MV-4-11 (cell line): ENCODE measurements around the gene RHOA.
"Not testable (repeated sequence)": the region's sequence is repeated elsewhere in the genome, so short reads cannot be mapped to it uniquely, and the experiment has no call there.

ENCODE experiments used
- DNase-seq: peaks from one replicate; lab custom pipeline; 2025; lab: John Stamatoyannopoulos, UW

Gene RHOA

DNA sequence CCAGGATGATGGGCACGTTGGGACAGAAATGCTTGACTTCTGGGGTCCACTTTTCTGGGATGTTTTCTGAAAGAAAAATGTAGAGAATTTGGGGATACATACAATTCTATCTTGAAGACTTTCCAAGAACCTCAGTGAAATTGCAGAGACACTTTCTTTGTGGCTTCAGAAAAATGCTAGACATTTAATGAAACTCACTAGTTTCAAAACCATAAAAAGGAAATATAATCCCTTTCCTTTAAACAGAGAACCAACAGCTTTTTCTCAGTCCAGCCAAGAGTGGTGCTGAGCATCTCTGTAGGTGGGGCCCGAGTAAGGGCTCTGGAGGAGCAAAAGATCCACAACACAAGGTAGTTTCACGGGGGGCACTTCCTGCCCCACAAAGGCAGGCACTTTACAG, 49.2 kb downstream of the RHOA start:
- no peak for DNase-seq

DNA sequence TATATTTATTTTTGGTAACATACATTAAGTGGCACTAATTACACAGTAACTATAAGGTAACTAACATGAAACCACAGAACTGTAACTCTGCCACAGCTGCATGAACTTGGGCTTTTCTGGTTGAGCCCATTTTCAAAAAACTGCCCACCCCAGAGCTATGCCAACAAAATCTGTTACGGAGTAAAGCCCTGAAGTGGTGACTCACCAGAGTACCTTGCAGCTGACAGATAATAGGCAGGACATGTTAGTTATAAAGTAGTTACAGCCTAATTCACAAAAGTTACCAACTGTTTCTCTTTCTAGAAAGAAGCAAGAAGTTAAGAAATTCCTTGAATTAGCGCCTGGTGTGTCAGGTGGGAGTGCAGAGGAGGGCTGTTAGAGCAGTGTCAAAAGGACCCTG, 52.2 kb downstream of the RHOA start:
- DNase-seq: peak; percentile 36

DNA sequence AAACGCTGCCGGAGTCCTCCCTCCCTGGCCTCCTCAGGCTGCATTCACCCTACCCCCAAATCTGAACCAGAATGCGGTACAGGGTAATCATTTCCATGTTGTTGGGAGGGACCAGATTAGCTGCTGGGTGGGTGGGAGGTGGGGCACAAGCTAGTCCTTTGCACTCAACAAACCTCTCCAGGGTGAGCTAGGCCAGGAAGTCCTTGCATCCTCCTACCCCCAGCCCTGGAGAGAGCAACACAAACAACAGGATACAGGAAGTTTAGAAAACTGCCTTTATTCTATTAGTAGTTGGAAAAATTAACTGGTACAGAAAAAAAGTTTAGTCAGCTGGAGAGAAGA, 52.9 kb downstream of the RHOA start:
- DNase-seq: no peak

DNA sequence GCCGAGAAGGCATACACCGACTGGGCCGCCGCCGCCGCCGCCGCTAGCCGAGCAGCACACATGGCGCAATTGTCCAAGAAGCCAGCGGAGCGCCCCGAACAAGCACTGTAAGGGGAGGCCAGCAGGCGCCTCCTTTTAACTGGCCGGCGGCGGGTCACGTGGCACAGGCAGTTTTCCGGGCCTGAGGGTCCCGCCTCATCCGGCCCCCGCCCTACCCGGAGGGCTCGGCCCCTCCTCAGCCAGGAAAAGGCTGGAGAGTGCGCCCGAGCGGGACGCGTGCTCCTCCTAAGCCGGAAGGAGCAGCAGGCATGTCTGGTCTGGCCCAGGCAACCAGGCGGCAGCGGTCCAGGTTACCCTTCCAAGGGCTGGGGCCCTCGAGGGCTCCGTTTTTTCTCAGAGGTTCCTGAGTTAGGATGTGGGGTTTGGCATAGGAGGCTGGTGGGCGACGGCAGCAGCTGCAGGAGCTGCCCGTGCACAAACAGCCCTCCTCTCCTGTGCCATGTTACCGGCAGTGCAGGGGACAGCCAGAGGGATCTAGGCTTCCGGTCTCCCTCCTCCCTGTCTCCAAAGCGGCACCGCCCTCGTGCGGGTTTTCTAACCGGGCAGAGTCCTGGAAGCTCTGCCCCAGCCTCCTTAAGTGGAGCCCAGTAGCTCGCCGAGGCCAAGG, 53.4 kb downstream of the RHOA start, which contains the start of gene GPX1:
Gene GPX1 (minus strand): TSS at position 137 of the 667 bp plus-strand sequence. CDS start 75 bp downstream, at position 62.
- DNase-seq: peak; percentile 95

DNA sequence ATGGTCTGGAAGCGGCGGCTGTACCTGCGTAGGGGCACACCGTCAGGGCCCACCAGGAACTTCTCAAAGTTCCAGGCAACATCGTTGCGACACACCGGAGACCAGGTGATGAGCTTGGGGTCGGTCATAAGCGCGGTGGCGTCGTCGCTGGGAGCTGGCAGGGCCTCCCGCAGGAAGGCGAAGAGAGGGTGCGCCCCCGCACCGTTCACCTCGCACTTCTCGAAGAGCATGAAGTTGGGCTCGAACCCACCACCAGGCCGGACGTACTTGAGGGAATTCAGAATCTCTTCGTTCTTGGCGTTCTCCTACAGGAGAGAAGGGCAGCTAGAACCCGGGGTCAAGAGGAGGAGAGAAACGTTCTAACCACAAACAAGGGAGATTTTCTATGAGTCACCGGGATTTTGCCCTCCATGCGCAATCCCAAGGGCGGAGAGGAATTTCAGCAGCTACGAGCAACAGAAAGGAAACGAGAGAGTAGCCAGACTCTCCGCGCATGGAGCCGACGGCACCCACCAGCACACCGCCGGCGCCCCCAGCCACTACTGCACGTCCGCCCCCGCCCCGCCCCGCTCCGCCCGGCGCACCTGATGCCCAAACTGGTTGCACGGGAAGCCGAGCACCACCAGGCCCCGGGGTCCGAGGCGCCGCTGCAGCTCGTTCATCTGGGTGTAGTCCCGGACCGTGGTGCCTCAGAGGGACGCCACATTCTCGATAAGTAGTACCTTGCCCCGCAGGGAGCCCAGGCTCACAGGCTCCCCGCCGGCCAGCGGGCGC, 54.1 kb downstream of the RHOA start:
- peak; percentile 44 for DNase-seq

DNA sequence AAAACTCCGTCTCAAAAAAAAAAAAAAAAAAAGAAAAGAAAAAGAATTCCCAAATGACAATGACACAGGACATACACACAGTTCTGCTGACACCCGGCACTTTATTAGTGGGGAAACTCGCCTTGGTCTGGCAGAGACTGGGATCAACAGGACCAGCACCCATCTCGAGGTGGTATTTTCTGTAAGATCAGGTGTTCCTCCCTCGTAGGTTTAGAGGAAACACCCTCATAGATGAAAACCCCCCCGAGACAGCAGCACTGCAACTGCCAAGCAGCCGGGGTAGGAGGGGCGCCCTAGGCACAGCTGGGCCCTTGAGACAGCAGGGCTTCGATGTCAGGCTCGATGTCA, 54.7 kb downstream of the RHOA start:
- DNase-seq: not testable (repeated sequence)

DNA sequence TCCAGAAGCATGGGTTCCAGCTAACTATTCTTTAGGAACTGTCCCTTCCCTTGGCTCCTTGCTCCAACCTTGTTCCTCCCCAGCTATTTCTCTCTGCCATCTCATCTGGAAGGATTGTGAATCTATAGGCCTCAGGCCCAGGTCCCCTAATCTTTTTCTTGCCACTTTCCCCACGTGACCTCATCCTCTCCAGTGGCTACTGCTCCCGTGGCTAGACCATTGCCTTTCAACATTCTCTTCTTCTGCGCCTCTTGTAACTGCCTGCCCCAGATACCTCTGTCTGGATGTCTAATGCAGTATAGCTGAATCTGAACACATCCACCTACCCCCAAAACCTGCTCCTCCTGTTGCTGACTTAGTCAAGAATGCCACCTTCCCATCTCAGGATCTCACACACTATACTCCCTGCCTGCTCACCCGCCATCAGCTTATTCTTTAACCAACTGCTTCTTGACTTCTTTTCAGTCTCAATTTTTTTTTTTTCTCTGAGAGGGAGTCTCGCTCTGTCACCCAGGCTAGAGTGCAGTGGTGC, 58.8 kb downstream of the RHOA start:
- peak; percentile 55 for DNase-seq

DNA sequence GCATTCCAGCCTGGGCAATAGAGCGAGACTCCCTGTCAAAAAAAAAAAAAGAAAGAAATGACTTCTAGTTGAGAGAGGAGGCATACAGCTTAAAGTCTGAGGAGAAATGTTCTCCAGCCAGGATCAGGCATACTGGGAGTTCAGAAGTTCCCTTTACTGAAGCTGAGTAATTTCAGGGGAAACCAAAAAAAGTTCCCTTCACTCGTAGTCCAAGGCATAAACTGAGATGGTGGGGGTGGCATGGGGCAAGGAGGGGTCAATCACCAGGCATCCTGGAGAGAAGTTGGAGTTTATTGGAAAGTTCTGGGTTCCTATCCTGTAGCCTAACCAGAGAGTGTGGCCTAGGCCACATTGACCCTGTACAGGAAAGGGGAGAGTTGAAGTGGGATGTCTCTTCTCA, 59.5 kb downstream of the RHOA start:
- no peak for DNase-seq

DNA sequence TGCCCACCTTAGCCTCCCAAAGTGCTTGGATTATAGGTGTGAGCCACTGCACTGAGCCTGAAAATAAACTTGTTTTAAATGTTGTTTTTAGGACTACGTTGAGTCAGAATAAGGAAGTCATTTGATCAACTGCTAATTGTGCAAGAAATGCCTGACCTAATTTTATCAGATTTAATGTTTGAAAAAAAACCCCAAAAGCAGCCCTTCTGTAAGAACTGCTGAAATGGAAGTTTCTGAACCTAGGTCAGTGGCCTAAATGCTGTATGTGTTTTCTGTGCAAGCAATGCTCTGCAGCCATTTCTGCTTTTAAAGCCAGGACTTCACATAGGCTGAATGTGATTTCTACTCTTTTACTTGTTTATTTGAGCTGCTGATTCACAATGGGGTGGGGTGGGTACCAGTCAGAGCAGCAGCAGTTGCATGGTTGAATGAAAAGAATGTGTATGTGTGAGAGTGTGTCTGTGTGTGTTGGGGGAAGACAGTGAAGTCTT, 60.2 kb downstream of the RHOA start:
- DNase-seq: peak; percentile 84

DNA sequence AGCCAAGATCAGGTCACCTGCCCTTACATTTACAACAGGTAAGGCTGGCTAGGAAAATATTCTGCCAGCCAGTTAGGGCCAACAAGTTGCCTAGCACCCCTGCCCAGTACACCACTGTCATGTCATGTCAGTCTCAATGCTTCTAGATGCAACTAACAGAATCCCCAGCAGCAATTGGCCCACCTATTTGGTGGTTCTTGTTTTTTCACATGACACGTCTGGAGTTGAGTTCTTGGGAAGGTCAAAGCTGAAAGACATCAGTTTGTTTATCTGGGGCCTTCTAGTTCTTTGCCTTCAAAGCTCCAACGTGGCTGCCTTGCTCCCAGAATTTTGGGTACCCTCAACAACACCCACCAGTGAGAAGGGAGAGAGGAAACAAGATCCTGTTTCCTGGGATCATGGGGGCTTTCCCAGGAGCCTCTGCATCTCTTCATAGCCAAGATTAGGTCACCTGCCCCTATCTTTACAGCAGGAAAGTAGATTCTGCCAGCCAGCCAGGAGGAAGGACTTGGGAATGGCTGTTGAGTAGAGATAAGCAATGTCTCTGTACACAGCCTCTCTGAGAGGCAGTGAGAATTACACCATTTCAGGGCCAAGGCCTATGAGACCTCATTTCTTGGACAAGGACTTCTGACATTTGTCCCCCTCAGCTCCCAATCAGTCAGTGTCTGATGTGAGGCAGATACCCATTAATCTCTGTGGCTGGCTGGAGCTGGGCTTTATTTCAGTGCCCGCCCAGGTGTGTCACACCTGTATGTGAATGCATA, 62.2 kb downstream of the RHOA start:
- DNase-seq: no peak

DNA sequence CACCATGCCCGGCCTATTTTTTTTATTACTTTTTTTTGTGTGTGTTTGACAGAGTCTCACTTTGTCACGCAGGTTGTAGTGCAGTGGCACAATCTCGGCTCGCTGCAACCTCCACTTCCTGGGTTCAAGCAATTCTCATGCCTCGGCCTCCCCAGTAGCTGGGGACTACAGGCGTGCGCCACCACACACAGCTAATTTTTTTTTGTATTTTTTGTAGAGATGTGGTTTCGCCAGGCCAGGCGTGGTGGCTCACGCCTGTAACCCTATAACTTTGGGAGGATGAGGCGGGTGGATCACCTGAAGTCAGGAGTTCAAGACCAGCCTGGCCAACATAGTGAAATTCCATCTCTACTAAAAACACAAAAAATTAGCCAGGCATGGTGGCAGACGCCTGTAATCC, 63.4 kb downstream of the RHOA start:
- DNase-seq: not testable (repeated sequence)

DNA sequence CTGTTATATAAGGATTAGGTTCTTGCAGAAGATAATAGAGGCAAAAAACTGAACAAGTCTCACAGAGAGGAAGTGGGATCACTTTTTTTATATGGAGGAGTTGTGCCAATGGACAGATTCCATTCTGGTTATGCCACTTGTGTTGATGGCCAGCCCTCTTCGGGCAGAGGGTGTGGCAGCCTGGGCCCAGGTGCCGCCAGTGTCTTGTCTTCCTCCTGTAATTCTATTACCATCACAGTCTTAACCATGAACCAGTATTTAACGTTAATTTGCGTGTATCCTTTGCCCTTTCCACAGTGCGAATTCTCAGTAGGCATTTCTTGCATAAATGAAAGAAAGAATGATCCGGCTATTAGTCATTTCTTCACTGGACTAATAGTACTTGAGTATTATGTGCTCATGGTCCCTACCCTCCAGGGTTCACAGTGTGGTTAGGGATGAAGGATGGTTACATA, 65.0 kb downstream of the RHOA start:
- DNase-seq: peak; percentile 58

DNA sequence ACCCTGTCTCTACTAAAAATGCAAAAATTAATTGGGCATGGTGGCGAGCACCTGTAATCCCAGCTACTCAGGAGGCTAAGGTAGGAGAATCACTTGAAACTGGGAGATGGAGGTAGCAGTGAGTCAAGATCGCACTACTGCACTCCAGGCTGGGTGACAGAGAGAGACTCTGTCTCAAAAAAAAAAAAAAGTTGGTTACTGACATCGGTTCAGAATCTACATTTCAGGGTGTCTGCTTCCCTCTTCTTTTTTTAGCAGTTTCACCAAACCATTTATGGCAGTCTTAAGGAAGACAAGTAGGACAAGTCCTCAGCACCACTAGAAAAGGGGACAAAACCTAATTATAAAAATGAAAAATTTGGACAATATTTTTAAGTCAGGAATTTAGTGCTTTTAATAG, 68.6 kb downstream of the RHOA start:
- peak; percentile 93 for DNase-seq

DNA sequence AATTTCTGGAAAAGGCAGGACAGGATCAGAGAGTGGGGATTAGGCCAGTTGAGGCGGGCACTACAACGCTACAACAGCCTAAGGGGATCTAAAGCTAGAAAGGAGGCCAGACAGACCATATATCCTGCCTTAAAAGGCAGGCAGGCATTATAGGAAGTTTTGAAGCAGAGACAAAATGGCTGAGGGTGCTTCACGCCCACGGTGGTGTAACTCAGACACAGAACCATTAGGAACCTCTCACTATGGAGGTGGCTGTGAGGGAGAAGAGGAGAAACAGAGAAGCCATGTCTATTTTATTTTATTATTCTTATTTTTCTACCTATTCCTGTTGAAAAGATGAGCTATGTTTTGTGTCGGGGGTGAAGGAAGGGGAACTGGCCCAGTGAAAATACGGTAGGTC, 69.8 kb downstream of the RHOA start:
- DNase-seq: no peak

DNA sequence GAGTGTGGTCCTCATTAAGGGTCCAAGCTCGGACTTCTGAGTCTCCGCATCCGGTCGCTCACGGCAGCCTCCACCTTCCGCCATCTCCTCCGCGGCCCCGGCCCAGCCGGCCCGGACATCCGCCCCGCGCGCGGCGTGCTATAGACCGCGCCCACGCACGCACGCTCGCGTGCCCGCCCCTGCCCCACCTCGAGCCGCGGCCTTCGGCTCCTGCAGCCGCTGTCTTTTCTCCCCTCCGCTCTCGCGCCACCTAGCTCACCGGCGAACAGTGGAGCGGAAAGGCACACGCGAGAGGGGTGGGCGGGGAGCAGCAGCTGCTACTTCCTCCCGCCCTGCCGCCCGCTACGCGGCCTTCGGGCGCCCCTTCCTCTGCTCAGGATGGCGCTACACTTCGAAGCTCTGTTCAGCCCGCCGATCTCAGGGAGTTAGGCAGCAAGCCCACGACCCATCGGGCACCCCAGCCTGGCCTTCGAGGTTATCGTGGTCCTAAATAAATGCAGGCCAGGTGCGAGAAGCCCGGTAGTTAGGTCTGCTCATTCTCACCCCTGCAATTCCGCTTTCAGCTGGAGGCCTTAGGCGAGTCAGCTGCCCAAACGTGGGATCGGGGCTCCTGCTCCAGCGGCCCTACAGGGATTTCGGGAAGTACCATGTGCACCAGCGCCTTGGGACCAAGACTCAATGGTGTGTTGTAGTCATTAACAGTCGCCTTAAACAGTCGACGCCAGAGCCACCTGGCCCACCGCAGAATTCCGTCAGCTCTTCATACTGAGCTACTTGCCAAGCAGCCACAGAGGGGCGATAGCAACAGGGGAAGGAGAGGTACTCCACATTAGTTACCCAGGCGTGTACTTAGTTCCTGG, 71.6 kb downstream of the RHOA start, which contains the start of gene USP4:
Gene USP4 (minus strand): TSS at position 113 of the 860 bp plus-strand sequence. CDS start 29 bp downstream, at position 84.
- peak; percentile 87 for DNase-seq

DNA sequence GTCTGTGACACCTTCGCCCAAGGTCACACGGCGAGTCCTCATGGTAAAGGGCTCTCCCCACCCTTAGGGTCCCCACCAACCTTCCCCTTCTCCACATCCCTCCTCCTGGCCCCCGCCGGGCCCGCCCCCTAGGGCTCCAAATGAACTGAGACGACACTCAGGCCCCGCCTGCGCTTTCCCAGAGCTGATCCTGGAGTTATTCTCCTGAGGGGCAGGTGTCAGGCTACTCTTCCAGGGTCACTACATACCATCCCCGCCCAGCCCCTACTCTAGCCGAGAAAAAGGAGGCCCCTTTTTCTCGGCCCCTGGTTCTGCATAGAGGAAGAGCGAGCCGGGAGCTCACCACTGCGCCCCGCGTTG, 72.2 kb downstream of the RHOA start:
- DNase-seq: no peak

DNA sequence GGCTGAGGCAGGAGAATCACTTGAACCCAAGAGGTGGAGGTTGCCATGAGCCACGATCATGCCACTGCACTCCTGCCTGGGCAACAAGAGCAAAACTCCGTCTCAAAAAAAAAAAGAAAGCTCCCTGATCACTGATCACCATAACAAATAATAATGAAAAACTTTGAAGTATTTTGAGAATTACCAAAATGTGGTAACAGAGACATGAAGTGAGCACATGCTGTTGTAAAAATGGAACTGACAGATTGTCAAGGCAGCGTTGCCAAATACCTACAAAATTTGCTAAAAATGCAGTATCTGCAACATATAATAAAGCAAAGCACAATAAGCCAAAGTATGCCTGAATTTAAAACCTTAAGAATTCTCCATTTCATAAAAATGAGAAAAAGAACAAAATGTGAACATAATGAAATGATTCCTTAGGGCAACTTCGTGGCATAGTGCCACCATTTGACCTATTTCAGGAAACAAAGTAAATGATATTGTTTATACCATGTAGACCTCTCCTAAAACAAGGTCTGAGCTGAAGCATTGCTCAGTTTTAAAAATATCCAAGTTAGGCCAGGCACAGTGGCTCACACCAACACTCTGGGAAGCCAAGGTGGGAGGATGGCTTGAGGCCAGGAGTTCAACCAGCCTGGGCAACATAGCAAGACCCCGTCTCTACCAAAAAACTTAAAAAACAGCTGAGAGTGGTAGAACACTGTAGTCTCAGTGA, 77.7 kb downstream of the RHOA start:
- no peak for DNase-seq

DNA sequence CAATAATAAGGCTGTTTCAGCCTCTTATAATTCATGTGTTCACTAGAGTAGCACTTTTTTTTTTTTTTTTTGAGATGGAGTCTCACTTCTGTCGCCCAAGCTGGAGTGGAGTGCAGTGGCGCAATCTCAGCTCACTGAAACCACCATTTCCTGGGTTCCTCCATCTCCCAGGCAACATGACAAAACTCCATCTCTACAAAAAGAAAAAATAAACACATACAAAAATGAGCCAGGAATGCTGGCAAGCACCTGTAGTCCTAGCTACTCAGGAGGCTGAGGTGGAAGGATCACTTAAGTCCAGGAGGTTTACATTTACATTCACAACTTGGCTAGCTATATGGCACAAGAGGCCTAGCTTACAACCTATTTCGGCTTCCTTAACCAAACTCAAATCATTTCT, 78.7 kb downstream of the RHOA start:
- peak; percentile 87 for DNase-seq

DNA sequence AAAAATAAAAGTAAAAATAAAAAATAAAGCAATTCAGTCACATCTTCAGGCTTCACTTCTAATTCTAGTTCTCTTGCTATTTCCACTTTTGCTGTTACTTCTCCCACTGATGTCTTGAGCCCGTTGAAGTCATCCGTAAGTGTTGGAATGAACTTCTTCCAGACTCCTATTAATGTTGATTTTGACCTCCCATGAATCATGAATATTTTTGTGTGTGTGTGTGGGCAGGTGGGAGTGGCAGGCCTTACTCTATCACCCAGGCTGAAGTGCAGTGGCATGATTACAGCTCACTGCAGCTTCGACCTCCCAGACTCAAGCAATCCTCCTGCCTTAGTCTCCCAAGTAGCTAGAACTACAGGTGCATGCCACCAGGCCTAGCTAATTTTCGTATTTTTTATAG, 82.6 kb downstream of the RHOA start:
- no peak for DNase-seq

DNA sequence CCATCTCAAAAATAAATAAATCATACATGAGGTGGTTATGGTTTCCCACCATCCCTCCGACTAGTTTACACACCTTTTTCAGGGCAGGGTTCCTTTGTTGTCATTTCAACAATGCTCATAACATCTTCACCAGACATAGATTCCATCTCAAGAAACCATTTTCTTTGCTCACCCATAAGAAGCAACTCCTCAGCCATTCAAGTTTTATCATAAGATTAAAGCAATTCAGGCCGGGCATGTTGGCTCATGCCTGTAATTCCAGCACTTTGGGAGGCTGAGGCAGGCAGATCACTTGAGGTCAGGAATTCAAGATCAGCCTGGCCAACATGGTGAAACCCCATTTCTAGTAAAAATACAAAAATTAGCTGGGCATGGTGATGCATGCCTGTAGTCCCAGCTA, 83.4 kb downstream of the RHOA start:
- DNase-seq: not testable (repeated sequence)

DNA sequence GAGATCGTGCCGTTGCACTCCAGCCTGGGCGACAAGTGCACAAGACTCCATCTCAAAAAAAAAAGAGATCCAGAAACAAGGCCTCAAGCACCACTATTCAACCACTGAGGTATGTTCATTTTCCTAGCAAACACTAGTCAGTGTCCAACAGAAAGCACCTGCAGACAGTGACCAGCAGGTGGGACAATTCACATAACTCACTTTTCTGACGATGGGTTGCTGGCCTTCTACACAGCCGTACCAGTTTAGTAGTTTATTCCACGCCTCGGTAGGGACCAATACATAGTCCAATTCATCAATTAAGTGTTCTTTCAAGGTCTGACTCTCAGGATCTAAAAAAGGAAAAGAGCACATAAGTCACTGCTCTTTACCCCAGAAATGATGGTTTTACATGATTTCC, 84.3 kb downstream of the RHOA start:
- DNase-seq: no peak
